Small intestine (tissue), 7 donors: Measurements from ENCODE around the gene AP2B1. TPM values are rescaled to one million over a fixed set of nuclear protein-coding genes. Genes with fewer than 3 reads are reported as not detected.
A peak's percentile ranks its signal among the peaks of the same experiment; 100 is the strongest.
"Not testable (repeated sequence)": the region's sequence is repeated elsewhere in the genome, so short reads cannot be mapped to it uniquely, and the experiment has no call there.

Experiments used
- DNase-seq, 2 donors: peaks; one replicate each; pipeline versions ENCODE4 v3.0.0 to v3.0.0-alpha.2; 2013
- FAIRE-seq: peaks from 2 replicates; lab custom pipeline; 2012; peaks lifted over from hg19 to GRCh38; lab: Jason Lieb, UNC
- H3K27ac ChIP-seq, 3 donors: one replicate each; pipeline ENCODE4 v1.5.1; 2013; ENCODE audit warnings: low read length in 2 of 3, mild to moderate bottlenecking in 2 of 3, control low read depth in 1 of 3, inconsistent platforms in 1 of 3, low read depth in 1 of 3, moderate library complexity in 1 of 3
- H3K27me3 ChIP-seq, 3 donors: one replicate each; pipeline ENCODE4 v1.6.1; 2013; ENCODE audit warnings: low read length in 3 of 3, inconsistent platforms in 1 of 3; ENCODE audit not compliant: control insufficient read depth in 3 of 3, insufficient read depth in 3 of 3
- H3K36me3 ChIP-seq, 3 donors: one replicate each; pipeline ENCODE4 v1.6.1; 2013; ENCODE audit warnings: low read length in 3 of 3, inconsistent platforms in 1 of 3, low read depth in 1 of 3, mild to moderate bottlenecking in 1 of 3, moderate library complexity in 1 of 3; ENCODE audit not compliant: control insufficient read depth in 3 of 3, insufficient read depth in 2 of 3
- H3K4me1 ChIP-seq, 3 donors: one replicate each; pipeline ENCODE4 v1.6.1; 2013; ENCODE audit warnings: low read length in 2 of 3, inconsistent platforms in 1 of 3, low read depth in 1 of 3, mild to moderate bottlenecking in 1 of 3, moderate library complexity in 1 of 3; ENCODE audit not compliant: control insufficient read depth in 3 of 3, insufficient read depth in 2 of 3
- H3K4me3 ChIP-seq, 3 donors: one replicate each; pipeline ENCODE4 v1.5.1; 2013; ENCODE audit warnings: low read length in 3 of 3, control low read depth in 1 of 3, inconsistent platforms in 1 of 3, low read depth in 1 of 3, mild to moderate bottlenecking in 1 of 3, moderate library complexity in 1 of 3
- H3K9me3 ChIP-seq, 2 donors: one replicate each; pipeline ENCODE4 v1.6.1; 2013; ENCODE audit warnings: low read depth in 1 of 2, low read length in 1 of 2; ENCODE audit not compliant: control insufficient read depth in 2 of 2, insufficient read depth in 1 of 2
- WGBS, 3 donors: extraction: QIAGEN DNeasy Blood & Tissue Kit; methylation state at CpG; one replicate each; pipeline ENCODE4 v1.1.7; 2013; 5-methylcytosine and 5-hydroxymethylcytosine counted together
- polyA plus RNA-seq, 4 donors: library from polyadenylated mRNA; stranded (reverse) in 3 of 4; unstranded in 1 of 4; fragments of 200-250 nt in 3 of 4; fragments of 120-200 nt in 1 of 4; gene quantifications; one replicate each; pipeline versions ENCODE4 v1.2.1 to v1.2.3, GENCODE V29; 2013
- donor health status: healthy with polysubstance abuse.
- donor health status: control.
- donor health status: control.
- donor health status: Bipolar disorder and iron deficiency.
- donor health status: healthy.

The AP2B1 gene
- polyA plus RNA-seq, 4 donors, result 28.9 to 82.2 (median 45.4) TPM

GRCh38 chr17:35750526-35751395 lies 163.6 kb downstream of the AP2B1 start:
- Histone ChIP-seq H3K9me3 (no peaks in the 10 kb centered on the region), H3K27ac (no peak overlapping the region), H3K4me1 (peaks cover 0 to 2% (median 0%) of the 10 kb centered on the region in 3 donors), H3K4me3 (no peak overlapping the region), H3K27me3 (peaks cover 0 to 34% (median 11%) of the 10 kb centered on the region in 3 donors), H3K36me3 (no peaks in the 10 kb centered on the region)
- 70 to 89% (median 76%) methylated on average over 7 to 10 of the region's 10 CpGs for WGBS, 3 donors
- FAIRE-seq (no peak), DNase-seq (no peak)

GRCh38 chr17:35751541-35751940 lies 164.4 kb downstream of the AP2B1 start:
- H3K27me3 ChIP-seq, result peaks cover 0 to 34% (median 11%) of the 10 kb centered on the region in 3 donors
- H3K9me3 ChIP-seq, H3K4me1 ChIP-seq, H3K27ac ChIP-seq, FAIRE-seq, DNase-seq, H3K4me3 ChIP-seq, H3K36me3 ChIP-seq: not testable (repeated sequence)
- 82 to 91% (median 90%) methylated on average over 4 of the region's 4 CpGs for WGBS, 3 donors

GRCh38 chr17:35752471-35752870 lies 165.3 kb downstream of the AP2B1 start:
- Histone ChIP-seq H3K4me3 (no peak overlapping the region), H3K27ac (no peak overlapping the region), H3K9me3 (no peaks in the 10 kb centered on the region), H3K27me3 (peaks cover 0 to 34% (median 11%) of the 10 kb centered on the region in 3 donors), H3K36me3 (no peaks in the 10 kb centered on the region), H3K4me1 (peaks cover 0 to 2% (median 0%) of the 10 kb centered on the region in 3 donors)
- WGBS, 3 donors, result 17 to 48% (median 24%) methylated on average over 16 of the region's 16 CpGs
- DNase-seq (no peak), FAIRE-seq (no peak)

GRCh38 chr17:35752945-35753764 lies 166.0 kb downstream of the AP2B1 start, which contains the start of gene GAS2L2:
TSS of gene GAS2L2 (minus strand) at chr17:35753239. CDS start at chr17:35752850, 389 bp downstream.
- no peaks in the 10 kb centered on the region for H3K36me3 ChIP-seq
- H3K27ac ChIP-seq, result no peak within 1 kb of the TSS
- peaks cover 0 to 33% (median 11%) of the 10 kb centered on the region in 3 donors for H3K27me3 ChIP-seq
- DNase-seq (no peak), FAIRE-seq (no peak)
- H3K9me3 ChIP-seq, result no peaks in the 10 kb centered on the region
- 49 to 53% (median 50%) methylated on average over 8 to 9 of the region's 9 CpGs for WGBS, 3 donors
- H3K4me1 ChIP-seq, result peaks cover 0 to 2% (median 0%) of the 10 kb centered on the region in 3 donors
- no peak within 1 kb of the TSS for H3K4me3 ChIP-seq

- FAIRE-seq (no peak), DNase-seq (no peak)
- Histone ChIP-seq H3K9me3 (no peaks in the 10 kb centered on the region), H3K36me3 (no peaks in the 10 kb centered on the region), H3K27me3 (peaks cover 0 to 4% (median 0%) of the 10 kb centered on the region in 3 donors), H3K27ac (no peak overlapping the region), H3K4me3 (no peak overlapping the region), H3K4me1 (no peaks in the 10 kb centered on the region)
Measured at GRCh38 chr17:35757243-35757642, 170.1 kb downstream of the AP2B1 start.

GRCh38 chr17:35760587-35760986 lies 173.5 kb downstream of the AP2B1 start, which contains the start of gene C17orf50:
TSS of gene C17orf50 (plus strand) at chr17:35760887. CDS start at chr17:35760942, 55 bp downstream.
- Histone ChIP-seq H3K9me3 (no peaks in the 10 kb centered on the region), H3K36me3 (no peaks in the 10 kb centered on the region), H3K4me1 (no peaks in the 10 kb centered on the region), H3K4me3 (no peak within 1 kb of the TSS), H3K27ac (no peak within 1 kb of the TSS), H3K27me3 (no peaks in the 10 kb centered on the region)
- 55 to 96% (median 94%) methylated on average over 1 of the region's 1 CpG for WGBS, 3 donors
- DNase-seq (no peak), FAIRE-seq (no peak)

- DNase-seq (peak in 1 of 2 donors; percentile 44), FAIRE-seq (no peak)
- Histone ChIP-seq H3K27ac (no peak overlapping the region), H3K4me1 (no peaks in the 10 kb centered on the region), H3K27me3 (no peaks in the 10 kb centered on the region), H3K4me3 (no peak overlapping the region), H3K9me3 (no peaks in the 10 kb centered on the region), H3K36me3 (no peaks in the 10 kb centered on the region)
- WGBS, 3 donors, result 25 to 75% (median 52%) methylated on average over 5 of the region's 5 CpGs
Measured at GRCh38 chr17:35761601-35762000, 174.5 kb downstream of the AP2B1 start.

- WGBS, 3 donors, result 32 to 41% (median 33%) methylated on average over 12 to 17 of the region's 17 CpGs
- Histone ChIP-seq H3K27me3 (no peaks in the 10 kb centered on the region), H3K36me3 (no peaks in the 10 kb centered on the region), H3K9me3 (no peaks in the 10 kb centered on the region), H3K27ac (no peak overlapping the region), H3K4me1 (peaks cover 0 to 2% (median under 1%) of the 10 kb centered on the region in 3 donors), H3K4me3 (peak overlapping the region in 2 of 3 donors; percentile 56 to 64)
- FAIRE-seq (no peak), DNase-seq (no peak)
Measured at GRCh38 chr17:35763767-35764122, 176.6 kb downstream of the AP2B1 start.
